GM12874 (cell line): ENCODE data around the gene SRGAP1.

Source experiments
- CTCF ChIP-seq: IDR thresholded peaks from 2 replicates; pipeline ENCODE4 v1.5.1; 2011; ENCODE audit warnings: low read depth, mild to moderate bottlenecking, control low read depth, low read length, moderate library complexity; ENCODE audit not compliant: insufficient read depth

SRGAP1 gene

GRCh38 chr12:63870838-63871237 is 26.3 kb downstream of the SRGAP1 start:
- TF ChIP-seq CTCF: no peak

GRCh38 chr12:63874897-63875480 is 30.5 kb downstream of the SRGAP1 start:
- TF ChIP-seq CTCF: no peak

- no peak for TF ChIP-seq CTCF
Measured at GRCh38 chr12:63875703-63876102, 31.2 kb downstream of the SRGAP1 start.

- TF ChIP-seq CTCF: no peak
Measured at GRCh38 chr12:63876980-63877379, 32.5 kb downstream of the SRGAP1 start.

- no peak for TF ChIP-seq CTCF
Measured at GRCh38 chr12:63877693-63878092, 33.2 kb downstream of the SRGAP1 start.

- TF ChIP-seq CTCF: no peak
Measured at GRCh38 chr12:63880742-63881263, 36.3 kb downstream of the SRGAP1 start.

GRCh38 chr12:63882844-63883243 is 38.3 kb downstream of the SRGAP1 start:
- no peak for TF ChIP-seq CTCF

GRCh38 chr12:63885401-63885800 is 40.9 kb downstream of the SRGAP1 start:
- TF ChIP-seq CTCF: no peak
